Measurements from ENCODE around the gene LRRC3B. TPM values are rescaled to one million over a fixed set of nuclear protein-coding genes. Genes with fewer than 3 reads are reported as not detected.

Gene LRRC3B
- 3.7 TPM for total RNA-seq

DNA sequence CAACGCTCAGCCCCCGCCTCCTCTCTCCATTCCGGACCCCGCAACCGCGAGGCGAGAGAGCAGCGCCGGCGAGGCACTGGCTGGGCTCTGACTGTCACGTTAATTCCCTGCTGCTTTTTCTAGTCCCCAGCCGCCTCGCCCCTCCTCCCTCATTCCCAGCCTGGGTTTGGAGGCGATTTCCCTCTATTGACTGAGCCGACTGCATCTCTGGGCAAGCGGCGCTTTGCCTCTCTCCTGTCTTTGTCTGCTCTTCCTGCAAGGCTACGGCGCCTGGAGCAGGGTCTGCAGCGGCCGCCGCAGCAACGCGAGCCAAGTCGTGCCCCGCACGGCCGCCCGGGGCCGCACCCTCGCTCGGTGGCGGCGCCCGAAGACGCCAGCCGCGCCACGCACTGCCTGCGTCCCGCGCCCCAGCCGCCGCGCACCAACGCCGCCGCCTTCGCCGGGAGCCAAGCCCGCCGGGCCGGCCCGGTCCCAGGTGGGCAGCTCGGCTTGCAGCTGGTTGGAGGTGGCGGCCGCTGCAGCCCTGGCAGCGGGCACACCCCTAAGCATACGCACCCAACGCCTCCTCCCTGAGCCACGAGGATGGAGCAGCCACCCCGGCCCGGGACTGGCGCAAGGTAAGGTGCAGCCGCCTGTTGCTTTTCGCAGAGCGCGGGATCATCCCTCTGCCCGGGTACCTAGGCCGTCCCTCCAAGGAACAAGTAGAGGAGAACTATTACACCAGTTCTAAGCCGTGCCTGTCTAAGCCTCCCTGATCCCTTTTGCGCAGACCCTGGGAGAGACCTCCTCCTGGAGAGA, at the start of gene LRRC3B:
Gene LRRC3B, plus strand, starts transcription at position 152 of the 798 bp plus-strand sequence. CDS start 86,901 bp downstream, outside the sequence.

All from metanephros (tissue), 1 donor.